Measurements from ENCODE around the gene BAHCC1.

DNA sequence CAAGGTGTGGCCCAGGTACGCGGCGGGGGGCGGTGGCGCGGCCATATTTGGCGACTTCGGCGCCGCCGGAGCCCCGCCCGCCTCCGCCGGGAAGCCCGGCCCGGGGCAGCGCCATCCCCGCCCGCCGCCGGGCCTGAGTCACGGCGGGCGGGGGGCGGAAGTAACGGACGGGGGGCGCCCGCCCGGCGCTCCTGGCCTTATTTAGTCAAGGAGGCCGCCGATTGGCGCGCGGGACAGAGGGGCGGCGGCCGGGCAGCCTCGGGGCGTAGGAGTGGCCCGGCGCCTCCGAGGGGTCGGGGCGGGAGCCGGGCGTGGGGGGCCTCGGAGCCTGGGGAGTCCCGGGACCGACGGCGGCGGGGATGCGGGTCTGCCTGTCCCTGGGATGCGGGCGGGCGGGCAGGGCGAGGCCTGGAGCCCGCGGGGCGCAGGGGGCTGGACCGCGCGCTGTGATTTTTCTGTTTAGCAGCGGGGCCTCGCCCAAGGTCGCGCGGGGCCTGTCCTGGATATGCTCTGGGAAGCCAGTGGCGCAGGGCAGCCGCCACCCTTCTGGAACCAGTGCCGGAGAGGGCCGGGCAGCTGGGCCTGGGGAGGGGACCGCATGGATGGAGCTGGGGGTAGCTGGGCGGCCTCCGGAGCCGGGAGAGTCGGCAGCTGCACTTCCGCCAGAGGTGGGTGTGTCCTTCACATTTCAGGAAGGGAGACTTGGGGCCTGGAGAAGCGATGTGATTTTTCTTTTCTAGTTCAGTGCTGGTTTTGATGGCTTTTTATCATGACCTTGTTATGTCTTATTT, 119.7 kb downstream of the BAHCC1 start:
- TF ChIP-seq, protein P1, sequence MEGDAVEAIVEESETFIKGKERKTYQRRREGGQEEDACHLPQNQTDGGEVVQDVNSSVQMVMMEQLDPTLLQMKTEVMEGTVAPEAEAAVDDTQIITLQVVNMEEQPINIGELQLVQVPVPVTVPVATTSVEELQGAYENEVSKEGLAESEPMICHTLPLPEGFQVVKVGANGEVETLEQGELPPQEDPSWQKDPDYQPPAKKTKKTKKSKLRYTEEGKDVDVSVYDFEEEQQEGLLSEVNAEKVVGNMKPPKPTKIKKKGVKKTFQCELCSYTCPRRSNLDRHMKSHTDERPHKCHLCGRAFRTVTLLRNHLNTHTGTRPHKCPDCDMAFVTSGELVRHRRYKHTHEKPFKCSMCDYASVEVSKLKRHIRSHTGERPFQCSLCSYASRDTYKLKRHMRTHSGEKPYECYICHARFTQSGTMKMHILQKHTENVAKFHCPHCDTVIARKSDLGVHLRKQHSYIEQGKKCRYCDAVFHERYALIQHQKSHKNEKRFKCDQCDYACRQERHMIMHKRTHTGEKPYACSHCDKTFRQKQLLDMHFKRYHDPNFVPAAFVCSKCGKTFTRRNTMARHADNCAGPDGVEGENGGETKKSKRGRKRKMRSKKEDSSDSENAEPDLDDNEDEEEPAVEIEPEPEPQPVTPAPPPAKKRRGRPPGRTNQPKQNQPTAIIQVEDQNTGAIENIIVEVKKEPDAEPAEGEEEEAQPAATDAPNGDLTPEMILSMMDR (IDR thresholded peaks at IDR 0.05; ENCODE audit: extremely low read depth in 1 of 2, insufficient read depth in 1 of 2, low read depth in 1 of 2, low read length in 2 of 2): no peak
- TF ChIP-seq POLR2AphosphoS5 (IDR thresholded peaks at IDR 0.05; ENCODE audit: insufficient read depth, low read depth, low read length) (peak; percentile 89), EZH2 (IDR thresholded peaks at IDR 0.05; ENCODE audit: borderline replicate concordance, low read depth, low read length, severe bottlenecking) (no peak)

Data from endothelial cell of umbilical vein (primary cell).